SK-MEL-5 (cell line): ENCODE data around the gene GRAMD4. TPM values are rescaled to one million over a fixed set of nuclear protein-coding genes. Genes with fewer than 3 reads are reported as not detected.
A peak's percentile ranks its signal among the peaks of the same experiment; 100 is the strongest.

Experiments
- DNase-seq: peaks from one replicate; pipeline ENCODE4 v3.0.0-alpha.2; 2016; ENCODE audit warnings: low read depth, low spot score
- in situ Hi-C: cut with HindIII; loops from 2 replicates; pipeline ENCODE4 v1.10.0; 2016; ENCODE audit warnings: low sequenced_read_pairs, high pct_unique_total_duplicates, low pct_unique_long_range_greater_than_20kb
- total RNA-seq: library from RNA; depleted of rRNA; stranded (reverse); fragments of >200 nt; shearing (Covaris generic); gene quantifications from 2 replicates; pipeline ENCODE4 v1.2.3, GENCODE V29; 2014

GRAMD4 gene
- total RNA-seq, 1 experiment from 2014 or later = 148 TPM

GRCh38 chr22:46592390-46592872 lies 27.8 kb upstream of the GRAMD4 start:
- in situ Hi-C loops = no loop called here
- peak; percentile 98 for DNase-seq

- DNase-seq = no peak
- in situ Hi-C loops = no loop called here
Measured at GRCh38 chr22:46593211-46593681, 26.9 kb upstream of the GRAMD4 start.

- in situ Hi-C loops = no loop called here
- no peak for DNase-seq
Measured at GRCh38 chr22:46593996-46594946, 25.9 kb upstream of the GRAMD4 start.

- in situ Hi-C loops = no loop called here
- no peak for DNase-seq
Measured at GRCh38 chr22:46594947-46595298, 25.3 kb upstream of the GRAMD4 start.

- in situ Hi-C loops = no loop called here
- no peak for DNase-seq
Measured at GRCh38 chr22:46595545-46595944, 24.6 kb upstream of the GRAMD4 start.

GRCh38 chr22:46596032-46596441 lies 24.1 kb upstream of the GRAMD4 start:
- in situ Hi-C loops = no loop called here
- DNase-seq = no peak

GRCh38 chr22:46596819-46597218 lies 23.4 kb upstream of the GRAMD4 start:
- in situ Hi-C loops = no loop called here
- no peak for DNase-seq

- in situ Hi-C loops = no loop called here
Measured at GRCh38 chr22:46598224-46598623, 22.0 kb upstream of the GRAMD4 start.

GRCh38 chr22:46598737-46599424 lies 21.3 kb upstream of the GRAMD4 start:
- in situ Hi-C loops = no loop called here
- peak; percentile 77 for DNase-seq

More at GRCh38 chr22:46598224-46598623, 22.0 kb upstream of the GRAMD4 start:
- no peak for DNase-seq

GRCh38 chr22:46600273-46600796 lies 19.9 kb upstream of the GRAMD4 start:
- in situ Hi-C loops = no loop called here
- no peak for DNase-seq

GRCh38 chr22:46602025-46602424 lies 18.2 kb upstream of the GRAMD4 start:
- no peak for DNase-seq
- in situ Hi-C loops = no loop called here

GRCh38 chr22:46604306-46604690 lies 15.9 kb upstream of the GRAMD4 start:
- DNase-seq = peak; percentile 90
- in situ Hi-C loops = no loop called here

- no peak for DNase-seq
- in situ Hi-C loops = no loop called here
Measured at GRCh38 chr22:46605117-46605516, 15.1 kb upstream of the GRAMD4 start.

GRCh38 chr22:46606886-46607285 lies 13.3 kb upstream of the GRAMD4 start:
- DNase-seq = no peak
- in situ Hi-C loops = no loop called here

GRCh38 chr22:46607483-46608114 lies 12.6 kb upstream of the GRAMD4 start:
- in situ Hi-C loops = no loop called here
- DNase-seq = no peak

- in situ Hi-C loops = no loop called here
Measured at GRCh38 chr22:46609175-46609690, 11.0 kb upstream of the GRAMD4 start.

GRCh38 chr22:46609724-46610201 lies 10.4 kb upstream of the GRAMD4 start:
- no peak for DNase-seq
- in situ Hi-C loops = no loop called here

More at GRCh38 chr22:46609175-46609690, 11.0 kb upstream of the GRAMD4 start:
- DNase-seq = no peak
